COLO668 (cell line): ENCODE results near the gene RHBDL2.
A peak's percentile ranks its signal among the peaks of the same experiment; 100 is the strongest.
"Not testable (repeated sequence)": the region's sequence is repeated elsewhere in the genome, so short reads cannot be mapped to it uniquely, and the experiment has no call there.

ENCODE experiments used
- DNase-seq: peaks from one replicate; lab custom pipeline; 2025; ENCODE audit not compliant: unreplicated experiment; lab: John Stamatoyannopoulos, UW

Gene RHBDL2

GRCh38 chr1:38885092-38885491, 56.5 kb downstream of the RHBDL2 start:
- no peak for DNase-seq

GRCh38 chr1:38881487-38881886, 60.1 kb downstream of the RHBDL2 start, which contains the start of gene GJA9:
GJA9 (minus strand) TSS chr1:38881587; CDS start chr1:38876098, 5,489 bp downstream.
- no peak for DNase-seq

GRCh38 chr1:38875811-38876210, 65.8 kb downstream of the RHBDL2 start:
- no peak for DNase-seq

GRCh38 chr1:38873027-38873969, 68.3 kb downstream of the RHBDL2 start, which contains the start of gene MYCBP:
MYCBP (minus strand) TSS chr1:38873348; CDS start chr1:38873305, 43 bp downstream.
- DNase-seq, result peak; percentile 99

GRCh38 chr1:38872401-38873026, 69.1 kb downstream of the RHBDL2 start:
- DNase-seq, result no peak

- DNase-seq, result no peak
Measured at GRCh38 chr1:38870996-38871395, 70.6 kb downstream of the RHBDL2 start.

GRCh38 chr1:38867208-38867607, 74.4 kb downstream of the RHBDL2 start:
- no peak for DNase-seq

- no peak for DNase-seq
Measured at GRCh38 chr1:38865112-38865715, 76.4 kb downstream of the RHBDL2 start.

GRCh38 chr1:38860454-38860795, 81.2 kb downstream of the RHBDL2 start:
- no peak for DNase-seq

- peak; percentile 100 for DNase-seq
Measured at GRCh38 chr1:38859561-38860453, 81.8 kb downstream of the RHBDL2 start, which contains the start of gene RRAGC. RRAGC (minus strand) TSS chr1:38859772; CDS start chr1:38859646, 126 bp downstream.

- DNase-seq, result peak; percentile 74
Measured at GRCh38 chr1:38858833-38859560, 82.6 kb downstream of the RHBDL2 start.

GRCh38 chr1:38852780-38853179, 88.8 kb downstream of the RHBDL2 start:
- DNase-seq, result no peak

GRCh38 chr1:38848071-38848470, 93.6 kb downstream of the RHBDL2 start:
- no peak for DNase-seq

GRCh38 chr1:38846210-38846609, 95.4 kb downstream of the RHBDL2 start:
- no peak for DNase-seq

- not testable (repeated sequence) for DNase-seq
Measured at GRCh38 chr1:38845088-38845487, 96.5 kb downstream of the RHBDL2 start.

- no peak for DNase-seq
Measured at GRCh38 chr1:38840281-38840680, 101.3 kb downstream of the RHBDL2 start.

- no peak for DNase-seq
Measured at GRCh38 chr1:38839363-38839762, 102.3 kb downstream of the RHBDL2 start.

GRCh38 chr1:38836316-38836715, 105.3 kb downstream of the RHBDL2 start:
- not testable (repeated sequence) for DNase-seq
